COR-L47 (cell line): ENCODE data around the gene PYGO1.
A peak's percentile ranks its signal among the peaks of the same experiment; 100 is the strongest.
"Not testable (repeated sequence)": the region's sequence is repeated elsewhere in the genome, so short reads cannot be mapped to it uniquely, and the experiment has no call there.

ENCODE experiments used
- DNase-seq: peaks from one replicate; lab custom pipeline; 2025; lab: John Stamatoyannopoulos, UW

PYGO1 gene

GRCh38 chr15:55564347-55565145, 23.6 kb downstream of the PYGO1 start:
- no peak for DNase-seq

DNA sequence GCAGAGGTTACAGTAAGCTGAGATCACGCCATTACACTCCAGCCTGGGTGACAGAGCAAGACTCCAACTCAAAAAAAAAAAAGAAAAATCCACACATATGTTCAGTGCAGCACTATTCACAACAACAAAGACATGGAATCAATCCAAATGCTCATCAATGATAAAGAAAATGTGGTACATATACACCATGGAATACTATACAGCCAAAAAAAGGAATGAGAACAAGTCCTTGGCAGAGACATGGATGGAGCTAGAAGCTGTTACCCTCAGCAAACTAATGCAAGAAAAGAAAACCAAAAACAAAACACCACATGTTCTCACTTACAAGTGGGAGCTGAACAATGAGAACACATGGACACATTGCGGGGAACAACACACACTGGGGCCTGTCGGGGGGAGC, 25.5 kb downstream of the PYGO1 start:
- DNase-seq = no peak

GRCh38 chr15:55555089-55555488, 33.1 kb downstream of the PYGO1 start:
- DNase-seq = no peak

DNA sequence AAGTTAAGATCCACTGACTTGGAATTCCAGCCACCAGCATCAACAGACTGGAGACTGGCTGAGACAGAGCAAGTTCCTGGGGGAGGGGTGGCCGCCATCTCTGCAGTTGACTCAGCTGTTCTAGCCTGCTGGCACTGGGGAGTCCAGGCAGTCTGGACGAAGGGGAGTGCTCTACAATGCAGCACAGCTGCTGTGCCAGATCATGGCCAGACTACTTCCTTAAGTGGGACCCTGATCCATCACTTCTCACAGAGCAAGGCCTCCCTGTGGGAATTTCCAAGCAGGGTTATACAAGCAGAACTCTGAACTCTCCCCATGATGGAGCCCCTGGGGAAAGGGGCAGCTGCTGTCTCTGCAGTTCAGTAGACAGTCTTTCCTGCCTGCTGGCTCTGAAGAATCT, 35.2 kb downstream of the PYGO1 start:
- no peak for DNase-seq

- no peak for DNase-seq
These were observed 35.7 kb downstream of the PYGO1 start for GRCh38 chr15:55552451-55552850.

- no peak for DNase-seq
These were observed 38.8 kb downstream of the PYGO1 start for GRCh38 chr15:55549305-55549704.

DNA sequence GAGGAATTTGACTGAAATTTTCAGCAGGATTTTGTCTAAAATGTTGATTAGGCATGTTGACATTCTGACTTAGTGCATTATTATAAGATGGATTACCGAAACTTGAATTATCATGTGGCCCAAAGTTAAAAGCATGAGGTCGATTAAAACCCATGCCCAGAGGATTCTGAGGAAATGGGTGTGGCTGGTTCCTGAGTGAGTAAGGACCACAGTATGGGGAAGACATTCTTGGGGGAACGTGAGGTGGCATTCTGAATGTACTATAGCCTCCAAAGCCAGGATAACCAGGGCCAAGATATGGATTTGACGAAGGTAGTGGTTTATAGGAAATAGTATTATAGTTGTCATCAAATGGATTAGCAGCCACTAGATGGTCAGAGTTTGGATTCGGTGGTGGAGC, 41.4 kb downstream of the PYGO1 start:
- DNase-seq = no peak

- DNase-seq = no peak
These were observed 52.7 kb downstream of the PYGO1 start for GRCh38 chr15:55535436-55535835.

DNA sequence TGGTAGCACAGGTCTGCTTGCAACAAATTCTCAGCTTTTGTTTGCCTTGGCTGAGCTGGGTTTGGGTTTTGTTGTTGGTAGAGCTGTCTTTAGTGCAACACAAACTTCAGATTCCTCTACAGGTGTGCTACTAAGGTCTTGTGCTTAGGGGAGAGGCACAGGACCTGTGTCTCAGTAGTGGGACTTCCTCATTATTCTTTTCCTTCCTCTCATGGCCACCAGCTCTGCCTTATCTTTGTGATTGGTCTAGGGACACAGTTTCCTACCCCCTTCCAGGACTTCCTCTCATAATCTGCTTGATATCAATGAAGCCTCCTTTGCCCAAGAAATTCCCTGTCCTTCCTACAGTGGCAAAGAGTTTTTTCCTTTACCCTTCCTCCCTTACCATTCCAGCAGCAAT, 55.2 kb downstream of the PYGO1 start:
- no peak for DNase-seq

DNA sequence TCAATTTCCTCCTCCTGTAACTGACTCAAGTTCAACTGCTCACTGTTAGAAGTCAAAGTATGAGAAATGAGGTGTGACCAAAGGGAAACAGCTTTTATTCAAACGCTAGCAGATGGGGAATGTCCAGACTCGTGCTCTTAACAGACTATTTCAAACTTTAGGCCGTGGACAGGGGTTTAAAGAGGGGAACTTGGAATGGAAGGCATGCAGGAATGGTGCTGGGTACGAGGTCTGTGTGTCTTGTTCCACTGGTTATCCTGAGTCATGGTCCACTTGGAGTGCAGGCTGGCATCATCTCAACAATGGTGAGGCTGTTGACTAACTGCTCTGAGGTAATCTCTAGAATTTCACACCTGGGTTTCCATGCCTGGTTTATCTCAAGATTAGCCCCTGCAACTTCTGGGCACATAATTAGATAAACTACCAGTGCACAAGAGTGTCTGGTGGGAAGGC, 57.3 kb downstream of the PYGO1 start:
- no peak for DNase-seq

DNA sequence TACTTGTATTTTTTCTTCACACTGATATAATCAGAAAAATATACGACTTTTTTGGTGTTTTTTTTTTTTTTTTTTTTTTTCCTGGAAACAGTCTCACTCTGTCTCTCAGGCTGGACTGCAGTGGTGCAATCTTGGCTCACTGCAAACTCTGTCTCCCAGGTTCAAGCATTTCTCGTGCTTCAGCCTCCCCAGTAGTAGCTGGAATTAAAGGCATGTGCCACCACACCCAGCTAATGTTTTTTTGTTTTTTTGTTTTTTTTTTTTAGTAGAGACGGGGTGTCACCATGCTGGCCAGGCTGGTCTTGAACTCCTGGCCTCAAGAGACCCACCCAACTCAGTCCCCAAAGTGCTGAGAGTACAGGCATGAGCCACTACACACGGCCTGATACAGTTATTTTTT, 59.3 kb downstream of the PYGO1 start:
- no peak for DNase-seq

- DNase-seq = no peak
These were observed 61.0 kb downstream of the PYGO1 start for GRCh38 chr15:55527150-55527549.

GRCh38 chr15:55526559-55527036, 61.5 kb downstream of the PYGO1 start:
- peak; percentile 39 for DNase-seq

GRCh38 chr15:55522742-55523450, 65.2 kb downstream of the PYGO1 start:
- no peak for DNase-seq

- no peak for DNase-seq
These were observed 69.5 kb downstream of the PYGO1 start for GRCh38 chr15:55518641-55519040.

GRCh38 chr15:55518009-55518408, 70.1 kb downstream of the PYGO1 start:
- no peak for DNase-seq

DNA sequence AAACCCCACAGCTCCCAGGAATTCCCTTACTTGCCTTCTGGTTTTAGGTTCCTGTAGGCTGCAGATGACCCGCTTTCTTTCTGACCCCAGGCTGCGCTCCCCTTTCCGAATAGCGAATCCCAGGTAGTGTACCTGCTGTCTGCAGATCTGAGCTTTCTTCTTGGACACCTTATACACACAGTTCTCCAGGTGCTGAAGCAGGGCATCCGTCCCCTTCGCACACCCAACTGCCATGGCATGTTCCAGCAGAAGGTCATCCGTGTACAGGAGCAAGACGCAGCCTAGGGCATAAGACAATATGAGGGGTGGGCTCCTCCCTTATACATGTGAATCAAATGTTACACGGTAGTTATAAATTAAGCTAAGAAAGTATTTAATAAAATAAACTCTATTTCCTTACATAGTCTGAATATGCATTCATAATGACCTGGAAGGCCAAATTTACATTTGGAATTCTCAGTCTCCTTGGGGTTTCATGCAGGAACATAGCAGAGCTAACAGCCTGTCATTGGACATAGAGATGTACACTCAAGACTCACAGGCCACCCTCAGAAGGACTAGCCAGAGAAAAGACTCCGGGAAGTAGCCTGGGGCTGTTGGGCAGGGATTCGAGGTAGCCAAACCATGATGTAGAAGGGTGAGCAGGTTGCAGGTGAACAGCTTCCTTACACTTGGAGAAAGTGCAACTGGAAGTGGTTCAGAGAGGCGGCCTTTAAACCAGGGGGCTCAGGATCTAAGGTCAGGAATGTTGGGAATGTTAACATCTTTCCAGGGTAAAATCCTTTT, 72.0 kb downstream of the PYGO1 start:
- DNase-seq = no peak

DNA sequence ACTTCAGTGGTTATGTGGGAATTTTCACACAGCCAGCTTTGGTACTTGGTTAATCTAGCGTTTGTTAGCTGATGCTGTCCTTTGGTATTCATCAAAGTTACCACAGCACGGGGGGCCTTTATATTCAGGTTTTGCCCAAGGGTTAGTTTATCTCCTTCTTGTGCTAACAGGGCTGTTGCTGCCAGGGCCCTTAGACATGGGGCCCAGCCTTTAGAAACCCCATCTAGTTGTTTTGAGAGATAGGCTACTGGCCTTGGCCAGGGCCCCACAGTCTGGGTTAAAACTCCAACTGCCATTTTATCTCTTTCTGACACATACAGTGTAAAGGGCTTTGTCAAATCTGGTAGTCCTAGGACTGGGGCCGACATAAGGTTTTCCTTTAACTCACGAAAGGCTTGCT, 72.7 kb downstream of the PYGO1 start:
- DNase-seq = no peak

DNA sequence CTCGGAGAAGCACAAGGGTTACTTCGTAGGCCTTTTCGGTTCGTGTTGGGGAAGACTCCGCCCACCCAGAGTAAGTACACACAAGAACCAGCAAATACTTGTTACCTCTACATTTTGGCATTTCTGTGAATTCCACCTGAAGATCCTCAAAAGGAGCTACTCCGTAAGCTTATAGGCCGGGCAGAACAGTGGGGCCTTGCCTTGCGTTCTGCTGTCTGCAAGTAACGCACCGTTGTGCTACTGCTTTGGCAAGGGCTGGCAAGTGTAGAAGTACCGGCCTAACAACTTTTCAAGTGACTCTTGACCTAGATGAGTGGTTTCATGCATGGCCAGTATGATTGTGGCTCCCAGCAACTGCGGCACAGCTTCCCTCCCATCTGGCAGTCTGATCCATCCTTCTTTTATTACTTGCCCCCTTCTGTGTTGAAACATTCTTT, 73.7 kb downstream of the PYGO1 start:
- DNase-seq = no peak

DNA sequence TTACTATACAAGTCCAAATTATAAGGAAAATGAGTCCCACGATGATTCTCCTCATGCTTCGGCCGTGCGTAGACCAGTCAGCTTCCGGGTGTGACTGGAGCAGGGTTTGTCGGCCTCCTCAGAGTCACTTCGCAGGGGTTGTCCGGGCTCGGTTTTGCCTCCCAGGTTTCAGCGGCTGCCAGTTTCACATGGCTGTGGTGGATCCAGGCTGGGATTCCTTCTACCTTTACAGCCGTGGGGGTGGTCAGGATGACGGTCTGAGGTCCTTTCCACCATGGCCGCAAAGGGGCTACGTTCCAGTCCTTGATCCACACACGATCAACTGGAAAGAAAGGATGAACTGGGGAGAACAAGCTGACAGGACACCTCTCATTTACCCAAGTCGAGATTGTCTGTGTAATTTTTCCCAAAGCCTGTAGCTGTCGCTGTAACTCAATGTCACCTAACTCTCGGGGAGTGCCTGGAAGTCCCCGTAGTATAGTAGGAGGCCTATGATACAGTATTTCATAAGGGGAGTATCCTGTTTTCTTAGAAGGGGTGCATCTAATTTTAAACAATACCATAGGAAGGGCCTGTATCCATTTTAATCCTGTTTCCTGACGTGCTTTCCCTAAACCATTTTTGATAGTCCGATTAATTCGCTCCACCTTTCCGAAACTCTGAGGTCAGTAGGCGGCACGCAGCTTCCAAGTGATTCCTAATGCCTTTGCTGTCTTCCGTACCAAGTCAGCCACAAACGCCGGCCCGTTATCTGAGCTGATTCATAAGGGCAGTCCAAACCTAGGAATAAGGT, 74.3 kb downstream of the PYGO1 start:
- not testable (repeated sequence) for DNase-seq

GRCh38 chr15:55513152-55513551, 75.0 kb downstream of the PYGO1 start:
- DNase-seq = no peak

DNA sequence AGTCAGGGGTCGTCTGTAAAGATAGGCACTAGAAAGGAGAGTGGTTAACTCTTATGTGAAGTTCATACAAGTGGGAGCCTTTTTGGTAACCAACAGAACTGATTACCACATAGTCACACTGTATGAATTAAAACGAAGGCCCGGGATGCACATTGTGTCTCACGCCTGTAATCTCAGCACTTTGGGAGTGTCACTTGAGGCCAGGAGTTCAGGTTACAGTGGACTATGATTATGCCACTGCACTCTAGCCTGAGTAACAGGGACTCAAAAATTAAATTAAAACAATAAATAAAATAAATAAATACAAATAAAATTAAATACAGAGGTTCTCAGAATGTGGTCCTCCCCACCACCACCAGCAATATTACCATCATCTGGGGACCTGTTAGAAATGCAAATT, 80.6 kb downstream of the PYGO1 start:
- DNase-seq = no peak
